SK-N-SH treated with all-trans-retinoic acid at 6 μM for 48 hours (cell line): ENCODE measurements around the gene MUC5B.
"Not testable (repeated sequence)": the region's sequence is repeated elsewhere in the genome, so short reads cannot be mapped to it uniquely, and the experiment has no call there.

ENCODE experiments used
- ATAC-seq: fragments of 200-7000 bp; cut with Tn5 transposase; 3 replicates; pipeline ENCODE4 v1.9.1; 2020; ENCODE audit warnings: mild to moderate bottlenecking, moderate library complexity
- ARNTL ChIP-seq: fragments of 450-650 bp; formaldehyde crosslinking; IDR thresholded peaks from 2 replicates; pipeline ENCODE4 v1.5.0; 2020; ENCODE audit warnings: low read depth, mild to moderate bottlenecking, moderate library complexity, borderline replicate concordance
- BACH2 ChIP-seq: fragments of 250-450 bp; sonication (Bioruptor Pico); IDR thresholded peaks from 2 replicates; pipeline ENCODE4 v1.9.0; 2021; ENCODE audit warnings: mild to moderate bottlenecking, borderline replicate concordance
- CREB5 ChIP-seq: fragments of 250-450 bp; sonication (Bioruptor Pico); IDR thresholded peaks from 2 replicates; pipeline ENCODE4 v1.5.1; 2020; ENCODE audit warnings: low read depth, mild to moderate bottlenecking, moderate library complexity
- CSDC2 ChIP-seq: fragments of 250-450 bp; sonication (Bioruptor Pico); IDR thresholded peaks from 2 replicates; pipeline ENCODE4 v1.5.0; 2020; ENCODE audit warnings: mild to moderate bottlenecking, moderate library complexity
- CSRNP3 ChIP-seq: fragments of 250-450 bp; sonication (Bioruptor Pico); IDR thresholded peaks from 2 replicates; pipeline ENCODE4 v1.5.1; 2021; ENCODE audit warnings: mild to moderate bottlenecking, moderate library complexity
- ESRRG ChIP-seq: fragments of 250-450 bp; sonication (Bioruptor Pico); IDR thresholded peaks from 2 replicates; pipeline ENCODE4 v1.6.1; 2021; ENCODE audit warnings: mild to moderate bottlenecking
- GLIS3 ChIP-seq: fragments of 250-450 bp; sonication (Bioruptor Pico); IDR thresholded peaks from 2 replicates; pipeline ENCODE4 v1.5.0; 2020; ENCODE audit warnings: mild to moderate bottlenecking, moderate library complexity
- ISL1 ChIP-seq: fragments of 250-450 bp; sonication (Bioruptor Pico); IDR thresholded peaks from 2 replicates; pipeline ENCODE4 v2.1.2; 2022; ENCODE audit warnings: mild to moderate bottlenecking, moderate library complexity
- PATZ1 ChIP-seq: fragments of 250-450 bp; sonication (Bioruptor Pico); IDR thresholded peaks from 2 replicates; pipeline ENCODE4 v1.8.0; 2020; ENCODE audit warnings: mild to moderate bottlenecking, moderate library complexity, borderline replicate concordance
- RARB ChIP-seq: fragments of 250-450 bp; sonication (Bioruptor Pico); IDR thresholded peaks from 2 replicates; pipeline ENCODE4 v1.8.0; 2021; ENCODE audit warnings: mild to moderate bottlenecking, moderate library complexity
- SNAI2 ChIP-seq: fragments of 250-450 bp; sonication (Bioruptor Pico); IDR thresholded peaks from 2 replicates; pipeline ENCODE4 v1.5.0; 2020; ENCODE audit warnings: mild to moderate bottlenecking, moderate library complexity
- TCF4 ChIP-seq: fragments of 250-450 bp; sonication (Bioruptor Pico); IDR thresholded peaks from 2 replicates; pipeline ENCODE4 v1.8.0; 2021; ENCODE audit warnings: mild to moderate bottlenecking, moderate library complexity, borderline replicate concordance
- TOX ChIP-seq: fragments of 250-450 bp; sonication (Bioruptor Pico); IDR thresholded peaks from 2 replicates; pipeline ENCODE4 v1.8.0; 2021; ENCODE audit warnings: mild to moderate bottlenecking, moderate library complexity, borderline replicate concordance
- ZC3H10 ChIP-seq: fragments of 250-450 bp; sonication (Bioruptor Pico); IDR thresholded peaks from 2 replicates; pipeline ENCODE4 v1.5.1; 2021; ENCODE audit warnings: mild to moderate bottlenecking, moderate library complexity
- ZFP3 ChIP-seq: fragments of 250-450 bp; sonication (Bioruptor Pico); IDR thresholded peaks from 2 replicates; pipeline ENCODE4 v1.5.0; 2020; ENCODE audit warnings: mild to moderate bottlenecking, moderate library complexity
- ZFP30 ChIP-seq: fragments of 450-650 bp; formaldehyde crosslinking; IDR thresholded peaks from 2 replicates; pipeline ENCODE4 v1.5.0; 2022; ENCODE audit warnings: mild to moderate bottlenecking, moderate library complexity
- ZNF565 ChIP-seq: fragments of 450-650 bp; formaldehyde crosslinking; conservative IDR thresholded peaks from 2 replicates; pipeline ENCODE4 v1.5.0; 2020; ENCODE audit warnings: low read depth, mild to moderate bottlenecking, moderate library complexity
- ZNF70 ChIP-seq: fragments of 450-650 bp; formaldehyde crosslinking; IDR thresholded peaks from 2 replicates; pipeline ENCODE4 v1.5.0; 2020; ENCODE audit warnings: mild to moderate bottlenecking, moderate library complexity
- ZNF8 ChIP-seq: fragments of 450-650 bp; formaldehyde crosslinking; IDR thresholded peaks from 2 replicates; pipeline ENCODE4 v1.5.0; 2020; ENCODE audit warnings: mild to moderate bottlenecking, moderate library complexity

The MUC5B gene

GRCh38 chr11:1222491-1223345 is at the start of gene MUC5B:
Gene MUC5B, plus strand, starts transcription at chr11:1223066. Its CDS starts 58 bp downstream, at chr11:1223124.
- ATAC-seq: no peak
- TF ChIP-seq TCF4 (no peak), ESRRG (no peak), CSDC2 (CRISPR knock-in tag) (no peak)

- ATAC-seq: not testable (repeated sequence)
These were observed 49.5 kb upstream of the MUC5B start for GRCh38 chr11:1173396-1173795.

- TF ChIP-seq ZFP30 (CRISPR knock-in tag): no peak
- no peak for TF ChIP-seq BACH2 (CRISPR knock-in tag)
- no peak for TF ChIP-seq ZFP3
- no peak for TF ChIP-seq ISL1 (CRISPR knock-in tag)
- no peak for TF ChIP-seq CSRNP3 (CRISPR knock-in tag)
- no peak for TF ChIP-seq ESRRG
- ATAC-seq: no peak
These were observed 48.2 kb upstream of the MUC5B start for GRCh38 chr11:1174441-1175370.

GRCh38 chr11:1175461-1176223 is 47.2 kb upstream of the MUC5B start:
- no peak for ATAC-seq
- TF ChIP-seq ZNF70 (CRISPR knock-in tag) (no peak), SNAI2 (CRISPR knock-in tag) (no peak), CSDC2 (CRISPR knock-in tag) (no peak), TOX (no peak), ZNF565 (CRISPR knock-in tag) (no peak), PATZ1 (CRISPR knock-in tag) (no peak), ZFP30 (CRISPR knock-in tag) (no peak)

GRCh38 chr11:1176224-1177019 is 46.4 kb upstream of the MUC5B start:
- no peak for ATAC-seq
- TF ChIP-seq RARB (CRISPR knock-in tag): no peak
- no peak for TF ChIP-seq ZNF70 (CRISPR knock-in tag)
- TF ChIP-seq ZNF565 (CRISPR knock-in tag): no peak
- TF ChIP-seq ARNTL (CRISPR knock-in tag): no peak
- no peak for TF ChIP-seq ZC3H10 (CRISPR knock-in tag)
- TF ChIP-seq CSRNP3 (CRISPR knock-in tag): no peak
- TF ChIP-seq TOX: no peak
- no peak for TF ChIP-seq ZNF8
- no peak for TF ChIP-seq ISL1 (CRISPR knock-in tag)
- TF ChIP-seq ZFP3: no peak
- no peak for TF ChIP-seq ESRRG
- no peak for TF ChIP-seq PATZ1 (CRISPR knock-in tag)
- no peak for TF ChIP-seq GLIS3 (CRISPR knock-in tag)
- no peak for TF ChIP-seq SNAI2 (CRISPR knock-in tag)
- TF ChIP-seq CREB5 (CRISPR knock-in tag): no peak
- TF ChIP-seq CSDC2 (CRISPR knock-in tag): no peak
